ENCODE data around the gene MAP4K3. TPM values are rescaled to one million over a fixed set of nuclear protein-coding genes. Genes with fewer than 3 reads are reported as not detected.

The MAP4K3 gene
- total and polyA plus RNA-seq, 10 of the 15 experiments (the other 5 are each of a cell fraction or from before 2014, with no cell fraction given), result 0.04 to 0.95 (median 0.21) TPM; not detected in 1

DNA sequence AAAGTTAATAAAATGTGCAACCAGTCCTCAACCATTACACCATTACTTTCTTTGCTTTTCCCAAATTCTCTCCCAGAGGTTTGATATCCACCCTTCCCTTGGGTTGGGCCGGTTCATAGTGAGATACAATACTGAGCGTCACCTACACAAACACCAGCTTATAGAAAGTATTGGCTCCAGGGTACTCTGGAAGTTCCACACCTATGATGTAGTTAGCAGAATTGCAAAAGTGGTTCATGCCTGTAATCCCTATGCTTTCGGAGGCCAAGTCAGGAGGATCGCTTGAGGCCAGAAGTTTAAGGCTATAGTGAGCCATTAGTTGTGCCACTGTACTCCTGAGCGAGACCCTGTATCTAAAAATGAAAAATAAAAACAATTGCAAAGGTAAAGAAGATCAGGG is 15.3 kb upstream of the MAP4K3 start (continued):
- TF ChIP-seq, protein P1, sequence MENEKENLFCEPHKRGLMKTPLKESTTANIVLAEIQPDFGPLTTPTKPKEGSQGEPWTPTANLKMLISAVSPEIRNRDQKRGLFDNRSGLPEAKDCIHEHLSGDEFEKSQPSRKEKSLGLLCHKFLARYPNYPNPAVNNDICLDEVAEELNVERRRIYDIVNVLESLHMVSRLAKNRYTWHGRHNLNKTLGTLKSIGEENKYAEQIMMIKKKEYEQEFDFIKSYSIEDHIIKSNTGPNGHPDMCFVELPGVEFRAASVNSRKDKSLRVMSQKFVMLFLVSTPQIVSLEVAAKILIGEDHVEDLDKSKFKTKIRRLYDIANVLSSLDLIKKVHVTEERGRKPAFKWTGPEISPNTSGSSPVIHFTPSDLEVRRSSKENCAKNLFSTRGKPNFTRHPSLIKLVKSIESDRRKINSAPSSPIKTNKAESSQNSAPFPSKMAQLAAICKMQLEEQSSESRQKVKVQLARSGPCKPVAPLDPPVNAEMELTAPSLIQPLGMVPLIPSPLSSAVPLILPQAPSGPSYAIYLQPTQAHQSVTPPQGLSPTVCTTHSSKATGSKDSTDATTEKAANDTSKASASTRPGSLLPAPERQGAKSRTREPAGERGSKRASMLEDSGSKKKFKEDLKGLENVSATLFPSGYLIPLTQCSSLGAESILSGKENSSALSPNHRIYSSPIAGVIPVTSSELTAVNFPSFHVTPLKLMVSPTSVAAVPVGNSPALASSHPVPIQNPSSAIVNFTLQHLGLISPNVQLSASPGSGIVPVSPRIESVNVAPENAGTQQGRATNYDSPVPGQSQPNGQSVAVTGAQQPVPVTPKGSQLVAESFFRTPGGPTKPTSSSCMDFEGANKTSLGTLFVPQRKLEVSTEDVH (IDR thresholded peaks at IDR 0.05; ENCODE audit: low read depth, partially characterized antibody), result no peak
- TF ChIP-seq ATF7 (IDR thresholded peaks at IDR 0.05; ENCODE audit: low read depth) (no peak), NKRF (conservative IDR thresholded peaks at IDR 0.05) (no peak), SMAD5 (IDR thresholded peaks at IDR 0.05; ENCODE audit: low read depth) (no peak), SMARCA5 (IDR thresholded peaks at IDR 0.05) (no peak), ZNF217 (IDR thresholded peaks at IDR 0.05) (no peak), CBX5 (IDR thresholded peaks at IDR 0.05; ENCODE audit: low read depth) (no peak), POU2F2 (IDR thresholded peaks at IDR 0.05; ENCODE audit: borderline replicate concordance, low read depth, low read length) (no peak)
- TF ChIP-seq, protein P2, sequence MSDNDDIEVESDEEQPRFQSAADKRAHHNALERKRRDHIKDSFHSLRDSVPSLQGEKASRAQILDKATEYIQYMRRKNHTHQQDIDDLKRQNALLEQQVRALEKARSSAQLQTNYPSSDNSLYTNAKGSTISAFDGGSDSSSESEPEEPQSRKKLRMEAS (IDR thresholded peaks at IDR 0.05; ENCODE audit: low read depth, low read length), result no peak

DNA sequence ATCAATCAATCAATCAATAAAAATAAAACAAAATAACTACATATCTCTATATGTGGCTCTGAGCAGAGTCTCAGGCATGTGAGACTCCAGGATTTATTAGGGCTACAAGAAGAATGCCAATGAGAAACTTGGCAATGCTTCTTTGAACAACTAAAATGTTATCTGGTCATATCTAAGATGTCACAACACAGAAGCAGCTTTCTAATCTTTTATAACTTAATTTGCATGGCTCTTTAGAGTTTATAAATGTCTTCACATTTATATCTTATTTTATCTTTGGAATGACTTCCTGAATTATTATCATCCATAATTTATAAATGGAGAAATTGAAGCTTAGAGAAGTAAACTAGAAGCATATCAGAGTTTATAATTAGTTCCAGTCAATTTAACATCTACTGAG is 14.9 kb upstream of the MAP4K3 start:
- no peaks in the 10 kb centered on the region for H3K4me1 ChIP-seq (ENCODE audit: control insufficient read depth, insufficient read depth, low read length)
- ChIA-PET CTCF (no interaction called here), POLR2A (no interaction called here), SMC1A (ENCODE audit: uncharacterized antibody, unreplicated experiment) (interaction anchor here (1.5 kb wide), 1 partner anchor 279 kb away, joined by 6 read pairs; no protein-coding TSS in a partner anchor), RAD21 (ENCODE audit: unreplicated experiment) (no interaction called here)
- H3K9me3 ChIP-seq (replicated peaks; ENCODE audit: control insufficient read depth, insufficient read depth, low read length), result no peaks in the 10 kb centered on the region
- H3K79me2 ChIP-seq (ENCODE audit: control insufficient read depth, insufficient read depth, low read length), result no peaks in the 10 kb centered on the region
- no peak overlapping the region for H2AFZ ChIP-seq (ENCODE audit: control insufficient read depth, low read depth, low read length)
- no peak for TF ChIP-seq DPF2 (IDR thresholded peaks at IDR 0.05)
- TF ChIP-seq, protein P3, sequence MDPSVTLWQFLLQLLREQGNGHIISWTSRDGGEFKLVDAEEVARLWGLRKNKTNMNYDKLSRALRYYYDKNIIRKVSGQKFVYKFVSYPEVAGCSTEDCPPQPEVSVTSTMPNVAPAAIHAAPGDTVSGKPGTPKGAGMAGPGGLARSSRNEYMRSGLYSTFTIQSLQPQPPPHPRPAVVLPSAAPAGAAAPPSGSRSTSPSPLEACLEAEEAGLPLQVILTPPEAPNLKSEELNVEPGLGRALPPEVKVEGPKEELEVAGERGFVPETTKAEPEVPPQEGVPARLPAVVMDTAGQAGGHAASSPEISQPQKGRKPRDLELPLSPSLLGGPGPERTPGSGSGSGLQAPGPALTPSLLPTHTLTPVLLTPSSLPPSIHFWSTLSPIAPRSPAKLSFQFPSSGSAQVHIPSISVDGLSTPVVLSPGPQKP (IDR thresholded peaks at IDR 0.05; ENCODE audit: low read depth, low read length), result no peak
- no peak for TF ChIP-seq ASH2L (IDR thresholded peaks at IDR 0.05; ENCODE audit: borderline replicate concordance, low read depth)
- H3K4me2 ChIP-seq (ENCODE audit: control insufficient read depth, insufficient read depth), result no peak overlapping the region
- no peak for FAIRE-seq
- H3K27ac ChIP-seq (ENCODE audit: control insufficient read depth, insufficient read depth), result no peak overlapping the region
- H3K9ac ChIP-seq (ENCODE audit: control insufficient read depth, insufficient read depth, low read length), result no peak overlapping the region
- ATAC-seq, result no peak
- intact Hi-C loops (cut with micrococcal nuclease; ENCODE audit: unreplicated experiment), result no loop called here
- in situ Hi-C loops (cut with MboI), result no loop called here
- no peaks in the 10 kb centered on the region for H3K27me3 ChIP-seq (replicated peaks in 1 of 2; ENCODE audit: control insufficient read depth in 2 of 2, insufficient read depth in 2 of 2, low read length in 1 of 2)
- H4K20me1 ChIP-seq (ENCODE audit: control insufficient read depth, insufficient read depth), result no peaks in the 10 kb centered on the region
- H3K36me3 ChIP-seq (ENCODE audit: control insufficient read depth in 2 of 2, insufficient read depth in 2 of 2, low read length in 1 of 2), result no peaks in the 10 kb centered on the region
- no peak overlapping the region for H3K4me3 ChIP-seq
- BruUV-seq (replicated peaks), result no TSS peak
- no peak for DNase-seq (ENCODE audit: low read depth, low spot score)
